CD4-positive, alpha-beta T cell treated with Interleukin-15 for 1 hour (primary cell): ENCODE results near the gene CHD1.
"Not testable (repeated sequence)": the region's sequence is repeated elsewhere in the genome, so short reads cannot be mapped to it uniquely, and the experiment has no call there.

ENCODE experiments used
- DNase-seq: peaks from one replicate; pipeline ENCODE4 v3.0.0-alpha.2; 2020

CHD1 gene

DNA sequence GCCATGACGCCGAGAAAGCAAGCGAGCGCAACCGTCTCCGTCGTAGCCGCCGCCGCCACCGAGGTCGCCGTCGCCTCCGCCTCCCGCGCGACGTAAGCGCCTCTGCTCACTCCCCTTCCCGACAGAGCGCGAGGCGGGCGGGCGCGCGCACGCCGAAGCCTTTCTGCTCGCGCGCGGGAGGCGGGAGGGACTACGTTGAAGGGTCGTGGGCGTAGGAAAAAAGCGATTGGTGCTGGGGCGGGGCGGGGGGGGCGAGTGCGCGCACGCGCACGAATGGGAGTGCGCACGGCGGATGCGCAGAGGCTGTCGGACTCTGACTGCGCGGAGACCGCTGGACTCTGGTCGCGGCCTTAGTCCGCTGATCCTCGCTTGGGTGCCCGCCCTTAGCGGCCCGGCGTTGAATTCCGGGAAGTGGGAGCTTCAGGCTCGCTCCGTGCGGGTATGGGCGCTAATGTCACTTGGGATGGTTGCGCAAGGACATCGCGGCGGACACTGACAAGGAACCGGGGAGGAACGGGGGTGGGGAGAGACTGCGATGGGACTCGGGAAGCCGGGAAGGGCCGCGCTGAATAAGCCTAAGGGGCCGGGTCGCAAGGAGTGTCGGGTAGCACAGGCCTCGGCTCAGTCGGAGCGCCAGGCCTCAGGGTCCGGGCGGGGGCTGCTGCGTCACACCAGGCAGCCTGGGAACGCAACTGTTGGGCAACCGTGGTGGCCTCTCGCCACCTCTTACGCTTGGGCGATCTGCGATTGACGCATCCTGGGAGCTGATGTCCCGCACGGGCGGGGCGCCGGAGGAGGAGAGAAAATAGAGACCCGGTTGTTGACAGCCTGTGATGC is at the start of gene CHD1:
Gene CHD1 (minus strand): TSS at position 135 of the 837 bp plus-strand sequence. CDS start 2,621 bp downstream, outside the sequence.
- DNase-seq: peak; percentile 97

DNA sequence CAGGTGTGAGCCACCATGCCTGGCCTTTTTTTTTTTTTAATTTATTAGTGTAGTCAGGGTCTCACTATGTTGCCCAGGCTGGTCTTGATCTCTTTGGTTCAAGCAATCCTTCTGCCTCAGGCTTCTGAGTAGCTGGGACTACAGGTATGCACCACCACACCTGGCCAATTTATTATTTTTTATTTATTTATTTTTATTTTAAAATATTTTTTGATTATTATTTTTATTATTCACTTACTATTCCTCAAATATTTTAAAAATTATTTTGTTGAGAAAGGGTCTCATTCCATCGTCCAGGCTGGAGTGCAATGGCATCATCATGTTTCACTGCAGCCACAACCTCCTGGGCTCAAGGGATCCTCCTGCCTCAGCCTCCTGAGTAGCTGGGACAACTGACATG is 49.7 kb upstream of the CHD1 start:
- no peak for DNase-seq

GRCh38 chr5:98977723-98978122 is 48.9 kb upstream of the CHD1 start:
- no peak for DNase-seq

DNA sequence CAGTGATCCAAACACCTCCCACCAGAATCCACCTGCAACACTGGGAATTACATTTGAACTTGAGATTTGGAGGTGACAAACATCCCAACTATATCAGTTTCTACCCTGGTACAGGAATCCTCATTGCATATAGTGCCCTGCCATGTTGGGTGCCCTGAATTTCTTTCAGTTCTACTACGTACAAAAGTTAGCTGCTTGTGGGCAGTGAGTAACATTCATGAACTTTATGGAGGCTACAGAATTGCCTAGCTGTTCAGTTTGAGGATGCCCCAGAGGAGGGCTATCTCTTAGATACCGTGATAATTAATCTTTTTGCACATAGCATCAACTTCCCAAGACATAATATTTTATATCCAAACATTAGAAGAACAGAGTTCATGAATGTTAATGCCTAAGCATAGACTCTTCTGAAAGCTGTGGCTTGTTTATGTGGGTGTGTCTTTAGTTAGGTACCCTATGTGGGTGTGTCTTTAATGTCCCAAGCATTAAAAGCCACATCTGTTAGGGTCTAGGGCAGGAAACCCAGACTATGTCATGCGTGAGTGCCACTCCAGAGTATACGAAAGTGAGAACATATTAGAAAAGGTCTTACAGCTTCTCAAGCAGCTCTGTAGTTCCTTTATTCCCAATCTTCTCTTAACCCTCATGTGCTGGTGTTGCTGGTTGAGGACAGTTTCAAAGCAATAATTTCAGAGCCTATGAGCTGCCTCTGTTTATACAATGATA is 47.0 kb upstream of the CHD1 start:
- DNase-seq: no peak

- DNase-seq: no peak
Measured at GRCh38 chr5:98975223-98975622, 46.4 kb upstream of the CHD1 start.

DNA sequence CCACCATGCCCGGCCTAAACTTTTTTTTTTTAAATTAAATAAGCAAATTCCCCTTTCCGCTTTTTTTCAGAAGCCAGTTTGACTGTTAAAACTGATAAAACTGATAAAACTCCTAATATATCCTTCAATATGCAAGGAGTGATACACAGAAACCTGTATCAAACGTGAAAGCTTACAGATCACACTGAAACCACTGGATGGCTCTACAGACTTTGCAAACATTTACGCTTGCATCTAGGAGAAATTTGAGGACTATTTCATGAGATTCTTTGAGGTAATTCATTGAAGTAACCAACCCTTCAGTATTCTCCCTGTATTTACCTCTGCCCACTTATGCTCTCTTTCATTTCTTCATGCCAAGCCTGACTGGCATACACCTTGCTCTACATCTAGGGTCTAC is 40.6 kb upstream of the CHD1 start:
- no peak for DNase-seq

DNA sequence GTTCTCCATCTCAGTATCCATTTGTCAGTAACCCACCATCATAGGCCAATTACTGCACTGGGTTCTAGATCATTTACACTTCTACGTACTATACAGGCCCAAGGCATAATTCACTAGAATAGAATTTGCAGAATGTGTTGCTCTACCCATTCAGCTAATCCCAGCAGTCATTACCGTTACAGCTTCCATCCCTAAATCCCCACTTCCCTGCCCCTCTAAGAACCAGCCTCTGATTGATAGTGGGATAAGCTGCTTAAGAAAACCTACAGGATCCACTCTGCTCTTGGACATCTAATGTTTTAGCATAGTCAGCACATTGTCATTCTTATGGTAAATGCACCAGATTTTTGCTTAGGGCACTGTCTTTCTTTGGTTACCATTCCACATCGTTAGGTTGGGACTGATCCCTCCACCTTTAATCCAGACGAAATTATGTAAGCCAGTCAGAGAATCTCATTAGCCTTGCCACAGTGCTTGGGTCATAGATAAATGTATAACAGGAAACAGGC is 39.3 kb upstream of the CHD1 start:
- no peak for DNase-seq

GRCh38 chr5:98965226-98965625 is 36.4 kb upstream of the CHD1 start:
- no peak for DNase-seq

DNA sequence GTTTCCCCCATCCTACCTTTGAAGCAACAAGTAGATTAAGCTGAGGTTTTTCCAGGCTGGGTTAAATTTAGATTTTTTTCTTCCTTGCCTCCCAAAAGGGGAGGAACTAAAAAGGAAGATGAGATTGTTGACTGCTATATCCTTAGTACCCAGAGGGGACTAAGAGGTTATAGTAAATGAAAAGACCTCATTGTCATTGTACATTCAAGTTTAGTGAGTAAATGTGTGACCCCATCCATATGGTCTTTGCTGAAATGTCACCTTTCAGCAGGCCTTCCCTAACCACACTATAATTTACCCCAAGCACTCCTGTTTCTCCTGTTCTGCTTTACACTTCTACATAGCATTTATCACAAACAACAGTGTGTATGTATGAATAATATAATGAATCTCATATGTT is 35.8 kb upstream of the CHD1 start:
- no peak for DNase-seq

- no peak for DNase-seq
Measured at GRCh38 chr5:98963019-98963418, 34.2 kb upstream of the CHD1 start.

- no peak for DNase-seq
Measured at GRCh38 chr5:98962587-98962986, 33.8 kb upstream of the CHD1 start.

GRCh38 chr5:98961665-98962344 is 33.0 kb upstream of the CHD1 start:
- no peak for DNase-seq

DNA sequence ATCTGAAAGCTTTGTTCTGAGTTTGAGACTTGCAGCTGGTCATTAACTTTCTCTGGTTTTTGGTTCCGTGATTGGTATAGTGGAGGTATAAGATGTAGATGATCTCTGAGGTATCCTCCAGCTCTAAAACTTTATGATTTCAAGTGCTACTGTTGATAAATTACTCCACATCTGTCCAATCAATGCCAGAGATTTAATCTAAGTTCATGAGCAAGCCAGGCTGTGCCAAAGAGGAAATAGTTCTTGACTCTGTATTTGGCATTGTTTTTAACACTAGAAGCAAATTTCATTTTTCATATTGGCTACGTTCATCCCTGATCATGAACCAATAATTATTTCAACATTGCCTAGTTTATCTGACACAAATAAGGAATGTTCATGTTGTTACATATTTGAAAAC is 28.5 kb upstream of the CHD1 start:
- DNase-seq: no peak

GRCh38 chr5:98955888-98956287 is 27.1 kb upstream of the CHD1 start:
- not testable (repeated sequence) for DNase-seq

- not testable (repeated sequence) for DNase-seq
Measured at GRCh38 chr5:98955471-98955870, 26.7 kb upstream of the CHD1 start.

- DNase-seq: no peak
Measured at GRCh38 chr5:98954392-98955028, 25.7 kb upstream of the CHD1 start.

- DNase-seq: no peak
Measured at GRCh38 chr5:98942847-98943246, 14.0 kb upstream of the CHD1 start.

DNA sequence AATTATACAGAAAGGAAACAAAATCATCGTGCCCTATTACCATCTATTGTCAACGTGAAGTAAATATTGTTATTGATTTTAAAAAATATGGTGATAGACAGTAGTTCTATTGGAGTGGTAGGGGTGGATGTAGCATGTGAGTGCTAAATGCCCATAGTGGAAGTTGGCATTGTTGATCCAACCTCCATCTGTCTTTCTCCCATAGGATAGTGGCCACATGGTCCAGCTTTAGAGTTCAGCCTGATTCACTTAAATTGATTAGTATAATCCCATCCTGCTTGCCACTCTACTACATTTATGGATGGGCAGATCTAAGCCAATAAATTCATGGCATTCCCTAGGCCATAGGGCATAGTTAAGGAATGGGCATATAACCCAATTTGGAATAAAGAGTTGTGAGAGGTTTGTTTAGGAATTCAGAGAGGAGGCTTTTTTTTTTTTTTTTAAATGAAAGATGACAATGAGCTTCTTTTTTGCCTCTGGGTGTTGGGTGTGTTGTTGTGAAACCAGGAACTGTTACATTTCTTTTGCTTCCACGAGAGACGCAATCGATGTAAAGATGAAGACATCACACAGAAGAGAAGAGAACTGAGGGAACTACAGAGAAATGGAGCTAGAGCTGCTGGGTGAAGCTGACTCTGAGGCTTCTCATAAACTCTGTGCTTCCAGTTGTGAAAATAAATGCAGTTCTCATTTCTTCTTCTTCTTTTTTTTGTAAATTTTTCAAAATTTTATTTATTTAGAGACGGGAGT is 12.5 kb upstream of the CHD1 start:
- DNase-seq: no peak

GRCh38 chr5:98940581-98940980 is 11.8 kb upstream of the CHD1 start:
- no peak for DNase-seq

- no peak for DNase-seq
Measured at GRCh38 chr5:98938464-98938863, 9.7 kb upstream of the CHD1 start.

DNA sequence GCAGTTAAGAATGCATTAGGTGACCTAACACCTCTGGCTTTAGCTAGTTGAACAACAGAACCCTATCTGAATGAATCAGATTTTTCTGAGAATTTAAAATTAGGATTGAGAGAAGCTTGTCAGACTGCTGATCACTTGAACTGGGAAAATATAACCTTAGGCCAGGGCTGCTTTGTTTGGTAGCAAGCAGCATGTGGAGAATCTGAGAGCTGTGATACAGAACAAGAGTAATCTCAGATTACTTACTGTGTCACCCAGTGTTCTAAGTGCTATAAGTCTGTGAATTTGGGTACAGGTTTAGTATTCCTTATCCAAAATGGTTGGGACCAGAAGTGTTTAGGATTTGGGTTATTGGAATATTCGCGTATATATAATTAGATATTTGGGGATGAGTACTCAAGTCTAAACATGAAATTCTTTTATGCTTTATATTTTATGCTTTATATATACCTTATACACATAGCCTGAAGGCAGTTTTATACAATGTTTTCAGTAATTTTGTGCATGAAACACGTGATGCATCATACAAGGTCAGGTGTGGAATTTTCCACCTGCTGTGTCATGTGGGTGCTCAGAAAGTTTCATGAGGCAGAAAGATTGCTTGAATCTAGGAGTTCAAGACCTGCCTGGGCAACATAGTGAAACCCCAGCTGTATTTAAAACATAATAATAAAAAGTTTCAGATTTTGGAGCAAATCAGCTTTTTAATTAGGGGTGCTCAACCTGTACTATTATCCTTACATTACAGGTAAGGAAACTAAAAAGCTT is 8.3 kb upstream of the CHD1 start:
- no peak for DNase-seq
